ENCODE results near the gene C4B. TPM values are rescaled to one million over a fixed set of nuclear protein-coding genes. Genes with fewer than 3 reads are reported as not detected.

The C4B gene
- total and polyA plus RNA-seq, 9 of the 15 experiments (the other 6 are each of a cell fraction or from before 2014, with no cell fraction given), result 0.32 to 8.8 (median 5.4) TPM

- no peak; a peak in 1 of 4 replicates for TF ChIP-seq ZMIZ1 (IDR thresholded peaks at IDR 0.05; ENCODE audit: low read depth in 2 of 2, low read length in 2 of 2)
- peak; percentile 72; the same call in 1 of the 2 replicates for TF ChIP-seq CREB3 (tag; conservative IDR thresholded peaks at IDR 0.05; ENCODE audit: low read depth)
- TF ChIP-seq TOE1 (IDR thresholded peaks at IDR 0.05; ENCODE audit: borderline replicate concordance), result peak; percentile 84; the same call in 1 of the 2 replicates
- no peak for TF ChIP-seq TOE1 (CRISPR knock-in tag; IDR thresholded peaks at IDR 0.05; ENCODE audit: borderline replicate concordance, low read depth)
- TF ChIP-seq ESRRB (CRISPR knock-in tag; IDR thresholded peaks at IDR 0.05; ENCODE audit: borderline replicate concordance), result no peak
- peak; percentile 29; the same call in 1 of the 2 replicates for TF ChIP-seq POLR2AphosphoS2 (IDR thresholded peaks at IDR 0.05; ENCODE audit: low read length)
- TF ChIP-seq ZNF766 (CRISPR knock-in tag; conservative IDR thresholded peaks at IDR 0.05), result peak; percentile 89
- peak; percentile 72 for TF ChIP-seq ZNF830 (CRISPR knock-in tag; IDR thresholded peaks at IDR 0.05)
- TF ChIP-seq, protein P1, sequence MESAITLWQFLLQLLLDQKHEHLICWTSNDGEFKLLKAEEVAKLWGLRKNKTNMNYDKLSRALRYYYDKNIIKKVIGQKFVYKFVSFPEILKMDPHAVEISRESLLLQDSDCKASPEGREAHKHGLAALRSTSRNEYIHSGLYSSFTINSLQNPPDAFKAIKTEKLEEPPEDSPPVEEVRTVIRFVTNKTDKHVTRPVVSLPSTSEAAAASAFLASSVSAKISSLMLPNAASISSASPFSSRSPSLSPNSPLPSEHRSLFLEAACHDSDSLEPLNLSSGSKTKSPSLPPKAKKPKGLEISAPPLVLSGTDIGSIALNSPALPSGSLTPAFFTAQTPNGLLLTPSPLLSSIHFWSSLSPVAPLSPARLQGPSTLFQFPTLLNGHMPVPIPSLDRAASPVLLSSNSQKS (CRISPR knock-in tag; IDR thresholded peaks at IDR 0.05), result no peak
- TF ChIP-seq MLX (CRISPR knock-in tag; conservative IDR thresholded peaks at IDR 0.05), result peak in 1 of 2 experiments; percentile 23; a peak in 1 of 4 replicates
- TF ChIP-seq VEZF1 (CRISPR knock-in tag; IDR thresholded peaks at IDR 0.05), result peak; percentile 97
- TF ChIP-seq SMAD4 (CRISPR knock-in tag; conservative IDR thresholded peaks at IDR 0.05), result peak; percentile 95
- peak; percentile 53 for TF ChIP-seq TCF3 (CRISPR knock-in tag; IDR thresholded peaks at IDR 0.05)
- peak; percentile 64; the same call in 1 of the 2 replicates for TF ChIP-seq ETV5 (CRISPR knock-in tag; IDR thresholded peaks at IDR 0.05; ENCODE audit: low read depth)
- TF ChIP-seq CBFA2T2 (conservative IDR thresholded peaks at IDR 0.05), result no peak
- TF ChIP-seq ZNF134 (CRISPR knock-in tag; conservative IDR thresholded peaks at IDR 0.05), result 0 out of 2 replicates have a peak, but pooled peaks have one; percentile 4
Observed at GRCh38 chr6:31971993-31972708, 42.4 kb upstream of the C4B start, which contains the start of gene DXO (continued).

Measured in K562 (cell line).